Activated CD4-positive, alpha-beta T cell treated with anti-CD3 and anti-CD28 coated beads for 48 hours (primary cell): ENCODE results near the gene MACROH2A1.

ENCODE experiments used
- DNase-seq: peaks from one replicate; pipeline ENCODE4 v3.0.0-alpha.2; 2020

The MACROH2A1 gene

GRCh38 chr5:135310328-135310989, 88.6 kb downstream of the MACROH2A1 start:
- no peak for DNase-seq

- DNase-seq: peak; percentile 36
These were observed 89.4 kb downstream of the MACROH2A1 start for GRCh38 chr5:135309391-135310327.

GRCh38 chr5:135308752-135309151, 90.3 kb downstream of the MACROH2A1 start:
- no peak for DNase-seq

GRCh38 chr5:135308245-135308644, 90.8 kb downstream of the MACROH2A1 start:
- no peak for DNase-seq

- no peak for DNase-seq
These were observed 91.7 kb downstream of the MACROH2A1 start for GRCh38 chr5:135307143-135307903.

GRCh38 chr5:135306557-135306956, 92.5 kb downstream of the MACROH2A1 start:
- DNase-seq: no peak

GRCh38 chr5:135304352-135305221, 94.4 kb downstream of the MACROH2A1 start:
- no peak for DNase-seq

GRCh38 chr5:135303582-135304173, 95.4 kb downstream of the MACROH2A1 start:
- DNase-seq: no peak

- no peak for DNase-seq
These were observed 101.9 kb downstream of the MACROH2A1 start for GRCh38 chr5:135296900-135297816.

GRCh38 chr5:135295852-135296251, 103.2 kb downstream of the MACROH2A1 start:
- DNase-seq: no peak

GRCh38 chr5:135294793-135295192, 104.2 kb downstream of the MACROH2A1 start:
- DNase-seq: no peak

- no peak for DNase-seq
These were observed 109.4 kb downstream of the MACROH2A1 start for GRCh38 chr5:135289651-135290050.

- DNase-seq: no peak
These were observed 111.5 kb downstream of the MACROH2A1 start for GRCh38 chr5:135287551-135287950.
